Right lobe of liver (tissue), 6 donors: ENCODE results near the gene LEMD3. TPM values are rescaled to one million over a fixed set of nuclear protein-coding genes. Genes with fewer than 3 reads are reported as not detected.

Source experiments
- ATAC-seq, 4 donors: fragments of 200-7000 bp; cut with Tn5 transposase; one replicate each; pipeline ENCODE4 v1.9.1; 2020; ENCODE audit warnings: mild to moderate bottlenecking in 4 of 4, moderate library complexity in 4 of 4
- DNase-seq, 3 donors: peaks; one replicate each; pipeline ENCODE4 v3.0.0-alpha.2; 2020
- H3K27ac ChIP-seq, 3 donors: fragments of 200-600 bp; one replicate each; pipeline ENCODE4 v1.8.0; 2022
- H3K27me3 ChIP-seq, 2 donors: fragments of 200-600 bp; one replicate each; pipeline ENCODE4 v1.8.0; 2022
- H3K36me3 ChIP-seq, 4 donors: fragments of 200-600 bp; sonication (generic) in 1 of 4; one replicate each; pipeline versions ENCODE4 v1.5.1 to v1.8.0; 2017 to 2022; ENCODE audit warnings: control low read depth in 1 of 4
- H3K4me1 ChIP-seq, 4 donors: fragments of 200-600 bp; sonication (generic) in 1 of 4; one replicate each; pipeline versions ENCODE4 v1.5.1 to v1.8.0; 2017 to 2022; ENCODE audit warnings: control low read depth in 1 of 4
- H3K4me3 ChIP-seq, 3 donors: fragments of 200-600 bp; one replicate each; pipeline ENCODE4 v1.8.0; 2022
- H3K9me3 ChIP-seq, 4 donors: fragments of 200-600 bp; sonication (generic) in 1 of 4; one replicate each; pipeline versions ENCODE4 v1.5.1 to v1.8.0; 2017 to 2022; ENCODE audit warnings: control low read depth in 1 of 4
- CTCF ChIP-seq, 4 donors: fragments of 200-600 bp in 3 of 4; fragments of 450-650 bp in 1 of 4; IDR thresholded peaks; one replicate each; pipeline versions ENCODE4 v1.5.1 to v1.8.0; 2016 to 2022; ENCODE audit warnings: antibody characterized with exemption in 4 of 4, mild to moderate bottlenecking in 2 of 4
- POLR2A ChIP-seq: fragments of 450-650 bp; IDR thresholded peaks from one replicate; pipeline ENCODE4 v1.6.1; 2017; ENCODE audit warnings: antibody characterized with exemption, mild to moderate bottlenecking
- WGBS: methylation state at CpG from one replicate; pipeline ENCODE4 v1.1.6; 2018; ENCODE audit warnings: low coverage, low lambda C conversion rate; ENCODE audit not compliant: insufficient coverage; ENCODE audit errors: missing lambda C conversion rate; 5-methylcytosine and 5-hydroxymethylcytosine counted together
- intact Hi-C, 2 donors: fragments of 100-400 bp; cut with DNase I; formaldehyde crosslinking; loops; one replicate each; pipeline versions ENCODE4 v1.11.2 to v1.14.1; 2022
- total RNA-seq, 6 experiments: library from RNA; depleted of rRNA in 2 of 6; stranded (reverse); fragments of >200 nt in 2 of 6; fragmentation: NEBNext Ultra II Directional in 3 of 6; extraction: Animal tissue kit (Norgen Biotek cat#: 25700) in 3 of 6; gene quantifications; one replicate each; pipeline versions ENCODE4 v1.1.0 to v1.2.4, GENCODE V29; 2016 to 2023
- donor health status: DM: no; HTN: yes; CAD: no.
- donor health status: DM: no; HTN: no; CAD: no.
- donor health status: DM: no; HTN: no; CAD: no.
- donor health status: DM: no; HTN: yes; CAD: no.
- donor health status: DM: no; HTN: yes; CAD: no.

Gene LEMD3
- total RNA-seq, 6 experiments from 2014 or later, result 8.6 to 19.0 (median 11.6) TPM

DNA sequence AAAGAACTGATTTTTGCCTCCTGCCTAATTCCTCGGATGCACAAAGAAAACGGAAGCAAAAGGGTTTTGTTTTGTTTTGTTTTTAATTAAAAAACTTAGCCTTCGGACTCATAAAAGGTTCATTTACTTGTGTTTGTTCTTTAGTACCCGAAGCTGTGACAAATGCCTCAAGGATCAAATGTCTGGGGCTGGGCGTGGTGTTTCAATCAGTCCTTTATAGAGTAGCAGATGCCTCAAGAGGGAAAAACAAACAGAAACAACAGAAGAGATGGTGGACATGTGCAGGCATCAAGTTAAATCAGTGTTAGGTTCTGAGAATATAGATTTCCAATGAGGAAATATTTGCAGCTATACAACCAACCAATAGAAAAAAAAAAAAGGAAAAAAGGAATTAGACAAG is 46.7 kb upstream of the LEMD3 start:
- TF ChIP-seq POLR2A, result no peak
- no peak for TF ChIP-seq CTCF (IDR thresholded peaks at IDR 0.05)
- Histone ChIP-seq H3K36me3 (no peaks in the 10 kb centered on the region), H3K4me1 (peaks cover 0 to 6% (median 0%) of the 10 kb centered on the region in 4 donors), H3K27me3 (peaks cover 0 to 20% of the 10 kb centered on the region in 2 donors), H3K4me3 (no peak overlapping the region), H3K27ac (no peak overlapping the region), H3K9me3 (no peaks in the 10 kb centered on the region)
- intact Hi-C loops, result no loop called here
- DNase-seq (no peak), ATAC-seq (no peak)
- WGBS, result 67% methylated on average over 5 of the region's 5 CpGs

DNA sequence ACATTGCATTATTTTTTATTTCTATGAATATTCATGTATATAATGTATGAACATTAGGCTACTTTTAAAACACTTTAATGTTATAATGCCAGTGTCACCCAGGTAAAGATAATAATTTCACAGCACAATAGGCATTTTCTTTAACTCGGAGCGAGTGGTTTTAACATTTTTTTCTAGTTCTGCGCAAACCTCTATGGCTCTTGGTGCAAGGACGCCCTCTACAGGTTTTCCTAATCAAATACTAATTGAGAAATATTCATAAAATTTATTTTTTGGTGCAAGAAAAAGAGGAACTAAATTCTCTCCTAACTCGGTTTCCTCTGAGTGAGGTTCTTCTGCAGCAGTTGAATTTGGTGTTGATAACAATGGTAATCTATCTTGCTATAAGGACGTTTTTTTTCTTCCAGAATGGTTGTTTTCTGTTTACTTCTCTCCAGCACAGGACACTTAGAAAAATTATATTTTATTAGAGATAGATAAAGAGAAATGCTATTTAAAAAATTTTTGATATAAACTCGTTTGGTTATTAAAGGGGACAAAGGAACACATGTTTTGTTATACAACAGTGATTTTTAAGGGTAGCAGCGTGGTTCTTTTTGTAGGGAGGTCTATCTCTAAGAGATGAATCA is 45.8 kb upstream of the LEMD3 start:
- 8% methylated on average over 8 of the region's 8 CpGs for WGBS
- no peak overlapping the region for H3K27ac ChIP-seq
- peaks cover 0 to 6% (median 0%) of the 10 kb centered on the region in 4 donors for H3K4me1 ChIP-seq
- ATAC-seq, result peak in 2 of 4 donors; percentile 30 to 52
- H3K27me3 ChIP-seq, result peaks cover 0 to 20% of the 10 kb centered on the region in 2 donors
- DNase-seq, result no peak
- TF ChIP-seq CTCF (IDR thresholded peaks at IDR 0.05) (peak; percentile 51 to 67 (median 57)), POLR2A (no peak)
- intact Hi-C loops, result no loop called here
- H3K9me3 ChIP-seq, result no peaks in the 10 kb centered on the region
- no peak overlapping the region for H3K4me3 ChIP-seq
- no peaks in the 10 kb centered on the region for H3K36me3 ChIP-seq

DNA sequence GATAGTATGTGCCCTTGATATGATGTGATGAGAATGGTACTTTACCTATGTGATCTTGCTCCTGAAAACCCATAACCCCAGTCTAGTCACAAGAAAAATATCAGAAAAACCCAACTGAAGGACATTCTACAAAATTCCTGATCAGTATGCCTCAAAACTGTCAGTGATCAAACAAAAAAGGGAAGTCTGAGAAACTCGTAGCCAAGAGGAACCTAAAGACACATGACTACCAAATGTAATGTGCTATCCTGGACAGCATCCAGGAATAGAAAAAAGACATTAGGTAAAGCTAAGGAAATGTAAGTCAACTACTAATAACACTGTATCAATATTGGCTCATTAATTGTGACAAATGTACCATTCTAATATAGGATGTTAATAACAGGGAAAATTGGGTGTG is 44.1 kb upstream of the LEMD3 start:
- ATAC-seq, result peak in 1 of 4 donors; percentile 15
- H3K27me3 ChIP-seq, result peaks cover 0 to 17% of the 10 kb centered on the region in 2 donors
- intact Hi-C loops, result no loop called here

DNA sequence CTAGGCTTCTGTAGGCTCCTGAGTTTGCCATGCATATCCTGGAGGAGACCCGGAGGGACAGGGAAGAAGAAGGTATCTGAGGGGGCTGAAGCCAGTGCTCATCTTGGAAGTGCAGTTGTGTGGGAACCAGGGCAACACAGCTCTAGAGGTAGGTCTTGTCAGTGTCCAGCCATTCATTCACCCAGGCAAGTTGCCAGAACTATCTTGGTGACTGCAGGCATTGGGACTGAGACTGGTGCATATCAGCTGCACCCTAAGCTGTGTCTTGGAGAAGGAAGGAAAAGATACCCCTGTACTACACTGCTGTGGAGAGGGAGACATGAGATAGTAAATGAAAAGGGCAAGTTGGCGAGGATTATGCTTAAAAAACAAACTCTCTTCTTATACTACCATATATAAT is 43.4 kb upstream of the LEMD3 start:
- H3K4me3 ChIP-seq, result no peak overlapping the region
- H3K36me3 ChIP-seq, result no peaks in the 10 kb centered on the region
- no peak overlapping the region for H3K27ac ChIP-seq
- TF ChIP-seq CTCF (IDR thresholded peaks at IDR 0.05) (no peak), POLR2A (no peak)
- H3K9me3 ChIP-seq, result no peaks in the 10 kb centered on the region
- no peak for DNase-seq
- intact Hi-C loops, result no loop called here
- 61% methylated on average over 2 of the region's 2 CpGs for WGBS
- H3K27me3 ChIP-seq, result peaks cover 0 to 9% of the 10 kb centered on the region in 2 donors
- peak in 1 of 4 donors; percentile 23 for ATAC-seq
- peaks cover 0 to 6% (median 0%) of the 10 kb centered on the region in 4 donors for H3K4me1 ChIP-seq

More for the DNA sequence above, 44.1 kb upstream of the LEMD3 start:
- 26% methylated on average over 1 of the region's 1 CpG for whole genome bisulfite sequencing
- no peak for TF ChIP-seq CTCF (IDR thresholded peaks at IDR 0.05)
- no peak for TF ChIP-seq POLR2A
- Histone ChIP-seq H3K4me1 (peaks cover 0 to 6% (median 0%) of the 10 kb centered on the region in 4 donors), H3K27ac (no peak overlapping the region), H3K4me3 (no peak overlapping the region), H3K36me3 (no peaks in the 10 kb centered on the region), H3K9me3 (no peaks in the 10 kb centered on the region)
- no peak for DNase-seq
